HCT116 (cell line): ENCODE results near the gene NOP14. TPM values are rescaled to one million over a fixed set of nuclear protein-coding genes. Genes with fewer than 3 reads are reported as not detected.
"Not testable (repeated sequence)": the region's sequence is repeated elsewhere in the genome, so short reads cannot be mapped to it uniquely, and the experiment has no call there.

ENCODE experiments used
- ATAC-seq: fragments of 200-7000 bp; cut with Tn5 transposase; 2 replicates; pipeline ENCODE4 v1.9.1; 2020; ENCODE audit warnings: mild to moderate bottlenecking, moderate library complexity
- BruUV-seq: library from RNA; stranded (reverse); fragments of 400-500 nt; replicated peaks from 2 replicates; lab custom pipeline; 2021; lab: Mats Ljungman, UMichigan
- CTCF ChIA-PET: fragments of 300-600 bp; sonication (Branson Sonifier 250); formaldehyde crosslinking; loops from one replicate; lab custom pipeline; 2021; ENCODE audit warnings: antibody characterized with exemption; lab: Charles Lee
- POLR2A ChIA-PET: fragments of 300-600, 350-600 bp; sonication (Branson Sonifier 250); formaldehyde crosslinking; loops from one replicate; lab custom pipeline; 2021; ENCODE audit warnings: antibody characterized with exemption; lab: Charles Lee
- RAD21 ChIA-PET, 2 experiments: fragments of 300-600 bp; sonication (Branson Sonifier 250); formaldehyde crosslinking; loops; one replicate each; lab custom pipeline; 2023; ENCODE audit warnings: low total read pairs in 2 of 2; ENCODE audit not compliant: uncharacterized antibody in 2 of 2, unreplicated experiment in 2 of 2, low non-redundant PET in 1 of 2; lab: Charles Lee
- DNase-seq: peaks from one replicate; pipeline ENCODE4 v3.0.0-alpha.2; 2010; ENCODE audit warnings: low read depth, low spot score
- H2AFZ ChIP-seq: fragments of 200-600 bp; shearing (Covaris generic), sonication (generic); 2 replicates; pipeline ENCODE4 v1.6.1; 2017; ENCODE audit warnings: low read depth, mixed run types, mixed read lengths, antibody characterized with exemption, low read length; ENCODE audit not compliant: poor library complexity, severe bottlenecking
- H3K27ac ChIP-seq: 2 replicates; pipeline ENCODE4 v1.5.1; 2012; ENCODE audit warnings: low read depth, low read length
- H3K27me3 ChIP-seq: fragments of 200-600 bp; sonication (generic); 2 replicates; pipeline ENCODE4 v1.6.1; 2016; ENCODE audit warnings: mixed run types, low read length, mixed read lengths; ENCODE audit not compliant: insufficient read depth
- H3K36me3 ChIP-seq, 2 experiments: fragments of 200-500 bp in 1 of 2; fragments of 200-600 bp in 1 of 2; sonication (Bioruptor generic) in 1 of 2; sonication (generic) in 1 of 2; 2 replicates each; pipeline versions ENCODE4 v1.5.1 to v1.6.1; 2014 to 2016; ENCODE audit warnings: low read length in 2 of 2, inconsistent platforms in 1 of 2, mixed read lengths in 1 of 2, mixed run types in 1 of 2; ENCODE audit not compliant: insufficient read depth in 2 of 2, control insufficient read depth in 1 of 2
- H3K4me1 ChIP-seq, 2 experiments: fragments of 200-600 bp in 1 of 2; sonication (generic) in 1 of 2; 2 replicates each; pipeline versions ENCODE4 v1.5.1 to v1.6.1; 2012 to 2017; ENCODE audit warnings: low read length in 2 of 2, inconsistent platforms in 1 of 2, mild to moderate bottlenecking in 1 of 2, mixed read lengths in 1 of 2, mixed run types in 1 of 2, moderate library complexity in 1 of 2; ENCODE audit not compliant: insufficient read depth in 2 of 2, control insufficient read depth in 1 of 2
- H3K4me2 ChIP-seq: fragments of 200-600 bp; sonication (generic); 2 replicates; pipeline ENCODE4 v1.6.1; 2017; ENCODE audit warnings: mixed run types, low read length, mixed read lengths
- H3K4me3 ChIP-seq, 2 experiments: fragments of 200-600 bp in 1 of 2; sonication (generic) in 1 of 2; replicated peaks in 1 of 2; 2 replicates each; pipeline ENCODE4 v1.5.1; 2011 to 2016; ENCODE audit warnings: low read length in 2 of 2, control low read depth in 1 of 2, low read depth in 1 of 2, mild to moderate bottlenecking in 1 of 2, mixed read lengths in 1 of 2, mixed run types in 1 of 2
- H3K79me2 ChIP-seq: fragments of 200-600 bp; sonication (generic); 2 replicates; pipeline ENCODE4 v1.6.1; 2017; ENCODE audit warnings: mild to moderate bottlenecking, mixed run types, low read length, moderate library complexity, mixed read lengths; ENCODE audit not compliant: insufficient read depth
- H3K9ac ChIP-seq: fragments of 200-600 bp; sonication (generic); 2 replicates; pipeline ENCODE4 v1.6.1; 2016; ENCODE audit warnings: low read length, mixed read lengths
- H3K9me2 ChIP-seq: fragments of 200-600 bp; sonication (generic), shearing (Covaris generic); 2 replicates; pipeline ENCODE4 v1.6.1; 2017; ENCODE audit warnings: mixed run types, mild to moderate bottlenecking, moderate library complexity; ENCODE audit not compliant: insufficient read depth
- H3K9me3 ChIP-seq, 2 experiments: fragments of 200-500 bp in 1 of 2; fragments of 200-600 bp in 1 of 2; sonication (Bioruptor generic) in 1 of 2; sonication (generic) in 1 of 2; 2 replicates each; pipeline ENCODE4 v1.6.1; 2014 to 2017; ENCODE audit warnings: low read length in 2 of 2, mixed read lengths in 2 of 2, inconsistent platforms in 1 of 2, low read depth in 1 of 2, mild to moderate bottlenecking in 1 of 2, mixed run types in 1 of 2, moderate library complexity in 1 of 2; ENCODE audit not compliant: control insufficient read depth in 1 of 2, insufficient read depth in 1 of 2
- H4K20me1 ChIP-seq: fragments of 200-600 bp; sonication (generic), shearing (Covaris generic); 2 replicates; pipeline ENCODE4 v1.6.1; 2017; ENCODE audit warnings: mixed run types, mild to moderate bottlenecking, moderate library complexity; ENCODE audit not compliant: insufficient read depth
- intact Hi-C: fragments of 100-400 bp; cut with micrococcal nuclease; formaldehyde crosslinking; loops from 2 replicates; pipeline ENCODE4 v1.10.0; 2022
- total RNA-seq: library from RNA; stranded (reverse); gene quantifications from one replicate; pipeline ENCODE4 v1.2.1, GENCODE V29; 2021; ENCODE audit not compliant: unreplicated experiment

Gene NOP14
- total RNA-seq, 1 experiment from 2014 or later: 67.3 TPM

GRCh38 chr4:2918714-2919113, 44.5 kb downstream of the NOP14 start:
- POLR2A ChIA-PET, ATAC-seq, H3K36me3 ChIP-seq, H3K4me3 ChIP-seq, CTCF ChIA-PET, H3K9me2 ChIP-seq, H3K9ac ChIP-seq, intact Hi-C loops, H3K4me2 ChIP-seq, H3K9me3 ChIP-seq, RAD21 ChIA-PET, H3K4me1 ChIP-seq, H3K27ac ChIP-seq, H2AFZ ChIP-seq, H3K79me2 ChIP-seq, DNase-seq, BruUV-seq, H3K27me3 ChIP-seq, H4K20me1 ChIP-seq: not testable (repeated sequence)

GRCh38 chr4:2918300-2918699, 44.9 kb downstream of the NOP14 start:
- H3K27ac ChIP-seq, H3K4me2 ChIP-seq, CTCF ChIA-PET, ATAC-seq, H4K20me1 ChIP-seq, H3K9ac ChIP-seq, POLR2A ChIA-PET, H3K36me3 ChIP-seq, DNase-seq, H3K9me2 ChIP-seq, BruUV-seq, intact Hi-C loops, H3K79me2 ChIP-seq, H3K4me1 ChIP-seq, H3K27me3 ChIP-seq, H3K9me3 ChIP-seq, H3K4me3 ChIP-seq, RAD21 ChIA-PET, H2AFZ ChIP-seq: not testable (repeated sequence)

DNA sequence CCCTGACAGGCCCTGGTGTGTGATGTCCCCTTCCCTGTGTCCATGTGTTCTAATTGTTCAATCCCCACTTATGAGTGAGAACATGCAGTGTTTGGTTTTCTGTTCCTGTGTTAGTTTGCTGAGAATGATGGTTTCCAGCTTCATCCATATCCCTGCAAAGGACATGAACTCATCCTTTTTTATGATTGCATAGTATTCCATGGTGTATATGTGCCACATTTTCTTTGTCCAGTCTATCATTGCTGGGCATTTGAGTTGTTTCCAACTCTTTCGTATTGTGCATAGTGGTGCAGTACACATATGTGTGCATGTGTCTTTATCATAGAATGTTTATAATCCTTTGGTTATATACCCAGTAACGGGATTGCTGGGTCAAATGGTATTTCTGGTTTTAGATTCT, 46.5 kb downstream of the NOP14 start:
- H2AFZ ChIP-seq, ATAC-seq, H3K4me2 ChIP-seq, H3K36me3 ChIP-seq, H3K4me3 ChIP-seq, H3K9ac ChIP-seq, RAD21 ChIA-PET, BruUV-seq, DNase-seq, CTCF ChIA-PET, H3K4me1 ChIP-seq, H3K9me2 ChIP-seq, H3K9me3 ChIP-seq, POLR2A ChIA-PET, intact Hi-C loops, H3K79me2 ChIP-seq, H3K27ac ChIP-seq, H3K27me3 ChIP-seq, H4K20me1 ChIP-seq: not testable (repeated sequence)
